Epidermal melanocyte (primary cell): ENCODE results near the gene PEX13.
"Not testable (repeated sequence)": the region's sequence is repeated elsewhere in the genome, so short reads cannot be mapped to it uniquely, and the experiment has no call there.

ENCODE experiments used
- DNase-seq: peaks from one replicate; pipeline ENCODE4 v3.0.0; 2011; ENCODE audit warnings: low spot score; ENCODE audit not compliant: insufficient read length

Gene PEX13

GRCh38 chr2:61006486-61007105 is 10.9 kb upstream of the PEX13 start:
- no peak for DNase-seq

DNA sequence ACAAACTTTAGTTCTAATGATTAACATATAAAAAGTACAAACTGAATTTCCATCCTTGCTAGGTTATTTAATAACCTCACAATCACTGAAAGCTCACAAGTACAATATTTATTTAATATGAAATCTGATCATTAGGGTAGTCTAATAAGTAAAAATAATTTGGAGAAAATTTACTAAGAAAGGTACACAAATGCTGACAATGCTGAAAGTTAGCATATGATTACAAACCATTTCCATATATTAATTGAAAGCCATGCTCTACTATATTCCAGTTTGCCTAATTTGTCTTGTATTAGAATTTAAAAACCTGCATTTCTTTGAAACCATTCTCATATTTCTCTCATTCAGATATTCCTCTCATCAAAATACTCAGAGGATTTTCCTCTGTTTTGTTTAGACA is 8.2 kb upstream of the PEX13 start:
- no peak for DNase-seq

DNA sequence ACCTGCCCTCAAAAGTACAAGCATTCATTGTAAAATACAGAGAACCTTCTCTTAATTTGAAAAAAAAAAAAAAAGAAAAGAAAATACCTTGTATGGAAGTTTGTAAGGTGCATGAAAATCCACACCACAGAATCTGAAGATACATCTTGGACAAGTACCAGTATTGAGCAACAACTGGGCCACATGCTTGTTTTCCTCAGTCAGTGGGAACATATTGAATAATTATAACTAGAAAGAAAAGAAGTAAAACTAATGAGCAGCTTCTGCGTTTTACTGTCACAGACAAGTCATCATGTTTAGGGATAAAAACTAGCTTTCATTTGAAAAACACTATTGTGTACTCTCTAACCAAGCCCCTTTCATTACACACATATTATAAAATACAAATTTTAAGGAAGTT is 5.8 kb upstream of the PEX13 start:
- no peak for DNase-seq

GRCh38 chr2:61012303-61012702 is 5.2 kb upstream of the PEX13 start:
- not testable (repeated sequence) for DNase-seq

GRCh38 chr2:61013382-61013781 is 4.1 kb upstream of the PEX13 start:
- no peak for DNase-seq

- DNase-seq = no peak
Observed at GRCh38 chr2:61014763-61015162, 2.8 kb upstream of the PEX13 start.

DNA sequence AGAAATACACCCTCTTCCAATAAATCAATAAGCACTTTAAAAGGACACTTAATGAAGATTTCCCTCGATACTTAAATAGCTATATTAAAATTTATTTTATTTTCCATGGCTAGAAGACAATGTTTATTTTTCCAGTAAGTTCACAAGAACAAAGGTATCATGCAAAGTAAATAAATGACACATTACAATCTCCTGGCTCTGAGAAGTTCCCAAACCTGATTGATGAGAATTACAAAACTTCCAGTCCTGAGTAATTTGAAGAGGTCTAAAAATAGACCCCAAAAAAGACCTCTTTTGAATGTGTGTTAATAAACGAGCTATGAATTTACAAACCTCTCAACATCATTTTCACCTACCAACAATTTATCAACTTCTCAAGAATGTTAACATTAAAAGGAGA is 1.5 kb upstream of the PEX13 start:
- DNase-seq = no peak

GRCh38 chr2:61016392-61017002 is 1.0 kb upstream of the PEX13 start:
- DNase-seq = no peak

- peak; percentile 59 for DNase-seq
Observed at GRCh38 chr2:61017003-61017555, 441 bp upstream of the PEX13 start.

GRCh38 chr2:61018318-61018755 is 817 bp downstream of the PEX13 start:
- DNase-seq = no peak

GRCh38 chr2:61018798-61019197 is 1.3 kb downstream of the PEX13 start:
- DNase-seq = no peak

DNA sequence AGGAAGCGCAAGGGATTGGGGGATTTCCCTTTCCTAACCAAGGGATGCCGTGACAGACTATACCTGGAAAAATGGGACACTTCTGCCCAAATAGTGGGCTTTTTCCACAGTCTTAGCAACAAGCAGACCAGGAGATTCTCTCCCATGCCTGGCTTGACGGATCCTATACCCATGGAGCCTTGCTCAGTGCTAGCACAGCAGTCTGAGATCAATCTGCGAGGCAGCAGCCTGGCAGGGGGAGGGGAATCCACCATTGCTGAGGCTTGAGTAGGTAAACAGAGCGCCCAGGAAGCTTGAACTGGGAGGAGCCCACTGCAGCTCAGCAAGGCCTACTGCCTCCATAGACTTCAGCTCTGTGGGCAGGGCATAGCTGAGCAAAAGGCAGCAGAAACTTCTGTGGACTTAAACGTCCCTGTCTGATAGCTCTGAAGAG is 3.7 kb downstream of the PEX13 start:
- no peak for DNase-seq

DNA sequence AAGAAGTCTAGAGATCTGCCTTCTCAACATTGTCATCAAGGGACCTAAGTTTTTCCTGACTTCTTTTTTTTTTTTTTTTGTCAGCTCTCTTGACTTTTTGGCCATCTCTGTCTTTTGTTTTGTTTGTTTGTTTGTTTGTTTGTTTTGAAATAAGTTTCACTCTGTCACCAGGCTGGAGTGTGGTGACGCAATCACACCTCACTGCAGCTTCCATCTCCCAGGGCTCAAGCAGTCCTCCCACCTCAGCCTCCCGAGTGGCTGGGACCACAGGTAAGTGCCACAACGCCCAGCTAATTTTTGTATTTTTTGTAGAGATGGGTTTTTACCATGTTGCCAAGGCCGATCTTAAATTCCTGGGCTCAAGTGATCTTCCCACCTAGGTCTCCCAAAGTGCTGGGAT is 6.2 kb downstream of the PEX13 start:
- no peak for DNase-seq

- DNase-seq = no peak
Observed at GRCh38 chr2:61029533-61029932, 12.0 kb downstream of the PEX13 start.

- DNase-seq = not testable (repeated sequence)
Observed at GRCh38 chr2:61034592-61034991, 17.1 kb downstream of the PEX13 start.

GRCh38 chr2:61036643-61037042 is 19.1 kb downstream of the PEX13 start:
- not testable (repeated sequence) for DNase-seq

- no peak for DNase-seq
Observed at GRCh38 chr2:61042807-61043206, 25.3 kb downstream of the PEX13 start.

DNA sequence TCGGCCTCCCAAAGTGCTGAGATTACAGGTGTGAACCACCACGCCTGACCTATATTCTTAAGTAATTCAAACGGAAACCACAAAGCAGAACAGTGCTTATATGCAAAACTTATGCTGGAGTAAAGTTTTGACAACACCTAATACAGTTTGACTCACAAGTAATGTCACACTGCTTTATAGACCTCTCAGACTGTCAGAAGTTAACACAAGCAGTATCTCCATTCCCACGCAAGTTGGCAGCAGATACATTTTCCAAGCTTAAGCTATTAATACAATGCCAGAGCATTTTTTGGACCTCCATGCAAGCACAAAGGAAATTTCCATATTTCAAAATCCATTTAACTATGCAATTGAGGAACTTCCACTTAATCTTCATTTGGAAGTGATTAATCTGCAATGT is 27.1 kb downstream of the PEX13 start:
- DNase-seq = no peak

DNA sequence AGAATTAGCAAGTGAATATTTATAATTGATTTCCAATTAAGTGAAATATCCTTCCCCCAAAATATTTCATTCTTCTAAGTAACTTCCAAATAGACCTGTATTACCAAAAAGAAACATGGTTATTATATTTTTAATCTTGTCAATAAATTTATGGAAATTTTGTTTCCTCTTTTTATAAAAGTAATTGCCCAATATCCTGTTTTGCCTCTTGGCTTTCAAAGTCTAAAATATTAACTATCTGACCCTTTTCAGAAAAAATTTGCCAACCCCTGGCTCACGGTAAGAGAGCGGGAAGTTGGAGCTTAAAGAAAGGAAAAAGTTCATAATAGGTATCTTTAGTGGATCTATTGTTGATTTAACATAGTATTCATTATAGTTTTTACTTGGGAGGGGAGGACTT is 27.7 kb downstream of the PEX13 start:
- no peak for DNase-seq

DNA sequence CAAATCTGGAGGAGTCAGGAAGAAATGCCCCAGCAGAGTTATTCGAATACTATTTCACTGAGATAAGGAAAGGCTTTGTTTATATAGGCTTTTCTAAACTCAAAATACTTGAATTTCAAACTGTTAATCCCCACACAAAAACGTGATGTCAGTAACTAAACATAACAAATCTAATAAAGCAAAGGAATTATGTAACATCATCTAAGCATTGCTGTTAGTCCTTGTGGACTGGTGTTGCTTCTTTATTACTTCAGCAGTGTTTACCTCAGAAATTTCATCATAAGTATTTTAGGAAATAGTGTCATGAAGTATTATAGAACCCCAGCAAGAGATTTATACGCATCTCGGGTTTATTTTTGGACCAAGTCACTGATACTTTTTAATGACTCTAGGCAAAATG is 28.5 kb downstream of the PEX13 start:
- DNase-seq = no peak

- no peak for DNase-seq
Observed at GRCh38 chr2:61055557-61055956, 38.0 kb downstream of the PEX13 start.

DNA sequence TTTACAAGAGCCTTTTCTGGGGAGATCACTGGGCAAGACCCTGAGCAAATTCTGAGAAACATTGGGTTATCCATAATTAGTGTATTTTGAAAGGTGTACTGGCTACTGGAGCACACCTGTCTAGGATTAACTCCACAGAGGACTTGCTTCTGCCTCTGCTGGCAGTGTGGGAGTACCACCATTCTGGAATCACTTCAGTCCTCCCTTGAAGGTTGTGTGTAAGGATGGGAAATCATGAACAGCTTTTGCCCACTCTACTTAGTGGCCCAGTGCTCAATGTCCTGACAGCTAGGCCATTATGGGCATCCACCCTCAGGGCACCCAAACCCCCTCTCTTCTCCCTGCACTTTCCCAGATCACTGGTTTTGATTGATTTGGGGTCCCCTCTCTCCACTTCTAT is 40.0 kb downstream of the PEX13 start:
- no peak for DNase-seq

- DNase-seq = no peak
Observed at GRCh38 chr2:61059382-61059781, 41.9 kb downstream of the PEX13 start.
